HK-2 (cell line): ENCODE measurements around the gene HIC1.

ENCODE experiments used
- DNase-seq: peaks from one replicate; pipeline ENCODE4 v3.0.0-alpha.2; 2018; ENCODE audit not compliant: unreplicated experiment

HIC1 gene

GRCh38 chr17:2060681-2061440 lies 6.0 kb downstream of the HIC1 start:
- no peak for DNase-seq

DNA sequence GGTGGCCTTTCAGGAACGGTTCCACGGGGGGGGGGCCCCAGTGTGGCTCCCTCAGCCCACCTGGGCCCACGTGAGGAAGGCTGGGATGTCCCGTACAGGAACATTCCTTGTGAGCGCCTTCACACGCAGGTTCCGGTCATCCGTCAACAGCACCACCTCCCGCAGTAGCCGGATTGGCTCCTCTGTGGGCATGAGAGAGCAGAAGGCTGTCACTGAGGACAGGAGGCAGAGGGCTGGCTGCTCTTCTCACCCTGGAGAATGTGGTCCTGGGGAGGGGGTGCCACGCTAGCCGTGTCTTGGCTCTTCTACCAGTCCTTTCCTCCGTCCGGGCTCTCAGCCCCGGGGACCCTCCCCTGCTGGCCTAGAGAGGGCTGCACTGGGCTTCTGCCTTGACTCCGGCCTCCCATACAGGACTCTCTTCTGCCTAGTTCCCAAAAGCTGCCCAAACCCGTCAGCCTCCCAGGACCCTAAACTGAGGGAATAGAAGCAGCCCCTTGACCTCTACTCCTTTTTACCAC lies 6.6 kb downstream of the HIC1 start:
- DNase-seq: no peak

GRCh38 chr17:2062571-2063183 lies 7.8 kb downstream of the HIC1 start:
- DNase-seq: peak; percentile 53

- no peak for DNase-seq
Measured at GRCh38 chr17:2063261-2064146, 8.6 kb downstream of the HIC1 start.

DNA sequence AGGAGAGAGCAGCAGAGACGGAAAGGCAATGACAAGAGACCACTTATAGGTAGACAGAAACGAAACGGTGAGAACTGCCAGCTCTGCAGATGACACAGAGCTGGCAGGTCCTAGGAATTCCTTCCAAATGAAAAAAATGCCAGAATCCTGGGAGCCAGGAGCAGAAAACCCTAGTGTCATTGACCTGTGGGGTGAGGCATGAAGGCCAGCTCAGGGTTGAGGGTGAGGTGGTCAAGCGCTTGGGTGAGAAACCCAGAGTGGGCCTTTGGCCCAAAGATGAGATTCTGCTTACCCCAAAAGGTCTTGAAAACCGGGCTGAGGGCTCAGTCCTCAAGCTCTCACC lies 9.2 kb downstream of the HIC1 start:
- no peak for DNase-seq

DNA sequence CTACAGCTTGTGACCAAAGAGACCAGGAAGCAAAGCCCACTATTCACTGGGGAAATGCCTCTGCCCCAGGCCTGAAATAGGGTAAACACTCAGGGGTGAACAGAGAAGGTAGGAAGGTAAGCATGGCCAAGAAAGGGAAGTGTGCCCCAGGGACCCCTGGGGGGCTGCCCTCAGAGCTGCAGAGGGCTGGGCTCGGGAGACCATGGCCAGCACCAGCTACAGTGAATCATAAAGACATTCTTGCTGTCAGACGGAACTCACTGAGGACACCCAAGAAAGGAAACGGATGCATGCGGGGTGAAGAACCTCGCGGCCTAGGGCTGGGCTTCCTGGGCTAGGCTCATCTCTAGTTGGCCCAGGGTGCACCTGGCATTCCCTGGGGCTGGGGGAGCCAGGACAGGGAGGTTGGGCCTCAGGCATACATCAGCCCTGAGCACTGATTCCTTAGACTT lies 9.6 kb downstream of the HIC1 start:
- DNase-seq: no peak

- no peak for DNase-seq
Measured at GRCh38 chr17:2064980-2065785, 10.3 kb downstream of the HIC1 start.

DNA sequence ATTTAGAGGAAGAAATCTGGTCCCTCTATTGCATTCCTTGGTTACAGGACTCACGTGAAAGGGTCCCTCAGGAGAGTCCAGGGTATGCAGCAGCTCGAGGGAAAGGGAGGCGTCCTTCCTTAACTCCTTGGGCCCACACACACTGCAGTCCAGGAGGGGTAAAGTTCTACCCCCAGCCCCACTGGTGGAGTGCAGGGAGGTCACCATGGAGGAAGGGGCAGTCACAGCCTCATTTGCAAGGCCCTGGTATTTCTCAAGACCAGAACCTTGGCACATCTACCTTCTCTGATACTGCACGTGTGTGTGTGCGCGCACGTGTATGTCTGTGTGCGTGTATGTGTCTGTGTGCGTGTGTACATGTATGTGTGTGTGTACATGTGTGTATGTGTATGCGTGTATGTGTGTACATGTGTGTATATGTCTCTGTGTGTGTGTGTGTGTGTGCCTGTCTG lies 11.1 kb downstream of the HIC1 start:
- no peak for DNase-seq

GRCh38 chr17:2067048-2067561 lies 12.2 kb downstream of the HIC1 start:
- no peak for DNase-seq

DNA sequence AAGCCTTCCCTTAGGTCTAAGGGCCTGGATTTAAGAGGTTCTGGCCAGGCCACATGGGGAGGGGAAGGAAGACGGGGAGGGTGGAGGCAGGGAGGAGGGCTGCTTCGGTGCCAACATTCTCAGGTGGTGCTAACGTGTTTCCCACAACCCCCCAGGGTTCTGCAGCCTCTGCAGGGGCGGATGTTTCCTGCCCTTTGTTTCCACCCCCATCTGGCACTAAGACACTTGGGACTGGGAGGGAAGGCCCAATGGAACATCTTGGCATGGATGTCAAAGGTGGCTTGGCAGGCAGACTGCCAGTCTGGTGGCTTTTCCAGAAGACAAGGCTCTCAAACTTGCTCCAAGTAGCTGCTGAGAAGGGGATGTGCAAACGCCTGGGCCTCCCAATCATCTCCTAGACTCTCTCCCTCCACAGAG lies 12.7 kb downstream of the HIC1 start:
- no peak for DNase-seq

- DNase-seq: no peak
Measured at GRCh38 chr17:2068031-2068518, 13.2 kb downstream of the HIC1 start.

DNA sequence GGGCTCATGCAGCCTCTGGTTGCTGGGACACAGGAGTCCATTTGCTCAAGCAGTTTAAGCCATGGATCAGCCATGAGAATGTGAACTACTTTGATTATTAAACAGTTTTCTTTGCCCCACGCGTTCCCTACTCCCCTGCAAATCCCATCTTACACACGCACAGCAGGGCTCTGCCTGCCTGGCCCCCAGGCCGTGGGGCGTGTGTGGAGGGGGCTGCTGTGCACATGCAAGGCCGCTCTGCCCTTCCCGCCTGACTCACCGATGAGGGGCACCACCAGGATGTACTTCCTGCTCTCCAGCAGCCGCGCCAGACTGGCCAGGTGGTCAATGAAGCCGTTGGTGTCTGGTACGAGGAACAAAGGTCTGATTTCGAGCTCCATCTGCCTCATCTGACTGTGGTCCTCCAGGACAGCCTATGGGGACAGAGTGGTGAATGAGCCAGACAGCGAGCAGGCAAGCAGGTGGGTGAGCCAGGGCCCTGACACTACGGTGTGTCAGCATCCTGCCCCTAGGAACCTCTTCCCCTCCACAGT lies 13.7 kb downstream of the HIC1 start:
- no peak for DNase-seq

DNA sequence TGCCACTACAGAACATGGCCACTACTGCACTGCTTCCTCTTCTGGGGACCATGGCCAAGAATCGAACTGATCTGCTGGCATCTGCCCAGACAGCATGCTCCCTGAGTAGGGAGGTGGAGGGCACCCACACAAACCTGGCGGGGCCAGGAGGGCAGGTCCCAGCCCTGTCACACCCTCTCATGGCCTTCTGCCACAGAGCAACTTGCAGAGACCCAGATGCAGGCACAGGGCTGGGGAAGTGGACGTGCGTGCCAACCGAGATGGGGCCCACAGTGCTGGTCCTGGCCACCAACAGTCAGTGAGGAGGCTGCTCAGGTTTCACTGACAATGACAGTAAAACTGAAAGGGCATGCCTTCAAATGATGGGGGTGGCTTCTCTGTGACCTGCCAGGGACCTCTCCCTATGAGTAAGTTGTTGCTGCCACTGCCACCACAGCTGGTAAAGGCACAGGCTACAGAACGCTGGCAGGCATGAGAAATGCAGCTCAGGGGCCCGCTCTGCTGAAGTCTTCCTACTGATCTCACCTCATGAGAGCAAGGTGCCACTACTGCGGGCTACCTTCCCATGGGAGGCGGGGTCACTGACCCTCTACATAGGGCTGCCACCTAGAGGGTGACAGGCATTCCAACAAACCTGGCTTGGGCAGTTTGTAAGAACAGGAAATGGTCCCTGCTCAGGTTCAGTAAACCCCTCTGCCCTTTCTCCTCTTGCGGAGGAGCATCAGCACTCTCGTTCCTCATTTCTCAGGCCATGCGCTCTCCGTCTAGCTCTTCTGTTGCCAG lies 15.5 kb downstream of the HIC1 start:
- DNase-seq: no peak

DNA sequence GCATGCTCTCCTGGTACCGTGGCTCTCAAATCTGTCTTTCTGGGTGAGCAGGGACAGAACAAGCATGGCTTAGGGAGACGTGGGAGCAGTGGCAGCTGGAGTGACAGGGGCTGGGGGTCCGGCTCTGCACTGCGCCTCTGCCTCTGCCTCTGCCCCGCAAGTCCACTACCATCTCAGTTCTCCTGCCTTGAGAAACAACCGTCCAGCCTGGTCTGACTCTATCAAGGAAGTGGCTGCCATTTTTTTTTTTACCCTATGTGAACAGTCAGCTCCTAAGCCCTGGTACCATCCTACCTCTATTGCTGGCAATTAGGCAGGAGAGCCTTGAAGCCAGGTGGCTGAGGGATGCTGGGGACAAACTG lies 16.1 kb downstream of the HIC1 start:
- no peak for DNase-seq

DNA sequence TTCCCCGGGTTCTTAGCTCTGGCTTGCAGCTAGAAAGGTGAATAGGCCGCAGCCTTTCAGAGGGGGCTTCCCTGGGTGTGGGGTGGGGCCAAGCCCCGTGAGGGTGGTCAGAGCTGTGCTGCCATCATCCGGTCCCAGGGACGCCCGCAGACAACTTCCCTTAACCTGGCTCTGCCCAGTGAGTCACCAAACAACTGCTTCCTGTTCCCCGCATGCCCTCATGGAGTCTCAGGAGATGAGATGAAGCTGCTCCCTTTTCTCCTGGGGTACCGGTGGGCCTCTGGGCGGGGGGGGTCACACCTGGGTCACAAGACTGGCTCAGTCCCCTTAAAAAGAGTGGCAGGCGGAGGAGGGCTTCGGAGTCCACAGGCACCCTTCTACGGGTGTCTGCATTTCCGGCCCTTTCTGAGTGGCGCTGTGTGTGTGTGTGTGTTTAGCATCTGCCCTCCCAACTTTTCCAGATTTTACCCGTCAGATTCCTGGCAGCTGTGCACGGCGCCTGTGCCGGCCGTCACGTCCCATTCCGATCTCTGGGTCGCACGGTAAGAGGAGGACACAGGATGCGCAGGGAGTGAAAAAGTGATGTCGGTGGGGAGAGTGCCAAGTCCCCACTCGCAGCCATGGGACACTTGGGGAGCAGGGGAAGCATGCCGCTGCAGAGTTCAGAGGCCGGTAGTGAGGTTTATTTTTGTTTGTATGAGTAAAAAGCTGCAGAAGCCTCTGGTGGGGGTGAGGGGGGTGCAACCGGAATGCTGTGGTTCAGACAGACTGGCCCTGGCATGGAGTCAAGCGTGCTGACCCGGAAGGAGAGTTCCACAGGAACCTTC lies 16.8 kb downstream of the HIC1 start:
- no peak for DNase-seq

DNA sequence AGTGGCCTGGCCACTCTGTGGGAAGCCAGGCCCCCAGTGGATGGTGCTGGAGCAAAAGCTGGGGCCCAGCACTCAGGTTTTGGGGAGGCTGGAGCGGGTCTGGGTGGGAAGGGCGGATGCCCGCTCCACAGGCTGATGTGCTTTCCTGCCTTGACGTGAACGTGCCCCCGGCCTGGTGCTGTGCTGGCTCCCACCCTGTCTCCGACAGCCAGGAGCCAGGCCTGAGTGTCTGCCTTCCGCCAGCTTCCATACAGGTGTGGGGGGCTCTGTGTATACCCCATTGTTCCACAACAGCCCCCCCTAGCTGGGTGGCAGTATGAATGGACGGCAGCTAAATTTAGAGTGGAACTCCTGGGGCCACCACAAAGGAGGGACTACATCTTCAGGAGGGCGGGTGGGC lies 20.0 kb downstream of the HIC1 start:
- DNase-seq: no peak

DNA sequence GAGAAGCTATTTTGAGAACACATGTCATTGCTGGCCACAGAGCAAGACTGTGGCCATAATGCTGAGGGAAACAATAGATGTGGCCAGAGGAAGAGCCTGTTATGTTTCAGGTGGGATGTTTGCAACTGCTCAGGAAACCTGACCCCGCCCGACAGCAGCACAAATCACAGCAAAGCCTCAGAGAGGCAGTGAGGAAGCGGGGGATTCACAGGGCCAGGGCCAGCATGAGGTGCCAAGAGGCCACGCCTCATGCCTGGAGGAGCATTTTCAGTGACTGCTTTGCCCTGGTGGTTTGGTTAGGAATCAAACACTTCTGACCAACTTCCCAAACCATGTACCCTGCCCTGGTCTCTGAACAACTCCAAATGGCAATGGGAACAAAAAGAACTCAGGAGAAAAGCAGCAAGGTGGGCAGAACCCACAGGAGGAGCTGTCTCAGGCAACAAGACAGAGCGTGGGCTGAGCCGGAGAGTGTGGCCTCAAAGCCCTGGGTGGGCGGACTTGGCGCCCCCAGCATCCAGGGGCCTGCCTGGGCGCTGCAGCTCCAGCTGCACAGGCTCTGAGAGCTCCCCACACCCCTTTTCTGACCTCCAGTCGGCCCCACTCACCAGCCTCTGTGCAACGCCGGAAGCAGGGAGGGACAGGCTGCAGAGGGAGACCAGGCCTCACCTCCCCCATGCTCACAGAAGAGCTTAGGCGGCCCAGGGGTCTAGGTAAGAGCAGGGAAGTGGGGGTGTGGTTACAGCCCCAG lies 20.6 kb downstream of the HIC1 start:
- DNase-seq: no peak
